Erythroblast (primary cell): ENCODE data around the gene NF2.

Experiments
- GATA1 ChIP-seq: IDR thresholded peaks from 2 replicates; pipeline ENCODE4 v1.6.1; 2011; ENCODE audit warnings: low read depth, mild to moderate bottlenecking, control low read depth, low read length, moderate library complexity
- POLR2A ChIP-seq: IDR thresholded peaks from 2 replicates; pipeline ENCODE4 v1.6.1; 2011; ENCODE audit warnings: mild to moderate bottlenecking, low read length

GRCh38 chr22:29747832-29748231 lies 144.4 kb downstream of the NF2 start:
- TF ChIP-seq GATA1: no peak
- no peak for TF ChIP-seq POLR2A
